Astrocyte (in vitro differentiated cells and primary cell): Measurements from ENCODE around the gene TMEM120B. TPM values are rescaled to one million over a fixed set of nuclear protein-coding genes. Genes with fewer than 3 reads are reported as not detected.
"Not testable (repeated sequence)": the region's sequence is repeated elsewhere in the genome, so short reads cannot be mapped to it uniquely, and the experiment has no call there.

Experiments
- DNase-seq: peaks from one replicate; pipeline ENCODE4 v3.0.0-alpha.2; 2010; ENCODE audit warnings: low read depth
- FAIRE-seq: peaks from 2 replicates; lab custom pipeline; 2011; peaks lifted over from hg19 to GRCh38; lab: Jason Lieb, UNC
- H2AFZ ChIP-seq: 2 replicates; pipeline ENCODE4 v1.6.0; 2012; ENCODE audit warnings: low read depth, low read length, inconsistent platforms
- H3K27ac ChIP-seq: 2 replicates; pipeline ENCODE4 v1.5.1; 2011; ENCODE audit warnings: low read depth, low read length, inconsistent platforms
- H3K27me3 ChIP-seq: 2 replicates; pipeline ENCODE4 v1.6.0; 2011; ENCODE audit warnings: low read length, inconsistent platforms; ENCODE audit not compliant: insufficient read depth
- H3K36me3 ChIP-seq: 2 replicates; pipeline ENCODE4 v1.5.1; 2011; ENCODE audit warnings: low read length, inconsistent platforms; ENCODE audit not compliant: insufficient read depth
- H3K4me1 ChIP-seq: 2 replicates; pipeline ENCODE4 v1.5.1; 2011; ENCODE audit warnings: low read length, inconsistent platforms; ENCODE audit not compliant: insufficient read depth
- H3K4me2 ChIP-seq: 2 replicates; pipeline ENCODE4 v1.6.0; 2012; ENCODE audit warnings: low read length, inconsistent platforms
- H3K4me3 ChIP-seq: 2 replicates; pipeline ENCODE4 v1.5.1; 2011; ENCODE audit warnings: low read depth, mild to moderate bottlenecking, low read length, inconsistent platforms; ENCODE audit not compliant: insufficient read depth
- H3K79me2 ChIP-seq: 2 replicates; pipeline ENCODE4 v1.6.0; 2012; ENCODE audit warnings: mild to moderate bottlenecking, low read length, inconsistent platforms; ENCODE audit not compliant: insufficient read depth
- H3K9ac ChIP-seq: 2 replicates; pipeline ENCODE4 v1.6.0; 2012; ENCODE audit warnings: mild to moderate bottlenecking, low read length, inconsistent platforms
- H3K9me3 ChIP-seq: 2 replicates; pipeline ENCODE4 v1.5.1; 2012; ENCODE audit warnings: low read depth, mild to moderate bottlenecking, low read length, inconsistent platforms; ENCODE audit not compliant: insufficient read depth
- H4K20me1 ChIP-seq: 2 replicates; pipeline ENCODE4 v1.6.0; 2012; ENCODE audit warnings: low read length, inconsistent platforms; ENCODE audit not compliant: insufficient read depth
- H3K27ac Mint-ChIP-seq: one replicate; pipeline ENCODE4 v1.8.0; 2021; ENCODE audit warnings: mild to moderate bottlenecking, mixed read lengths; ENCODE audit not compliant: unreplicated experiment
- H3K27me3 Mint-ChIP-seq: one replicate; pipeline ENCODE4 v1.8.0; 2021; ENCODE audit warnings: low read depth, mixed read lengths; ENCODE audit not compliant: unreplicated experiment
- H3K36me3 Mint-ChIP-seq: one replicate; pipeline ENCODE4 v1.8.0; 2021; ENCODE audit warnings: low read depth, mixed read lengths; ENCODE audit not compliant: unreplicated experiment
- H3K4me1 Mint-ChIP-seq: one replicate; pipeline ENCODE4 v1.8.0; 2021; ENCODE audit warnings: low read depth, mixed read lengths; ENCODE audit not compliant: unreplicated experiment
- H3K4me3 Mint-ChIP-seq: one replicate; pipeline ENCODE4 v1.8.0; 2021; ENCODE audit warnings: mild to moderate bottlenecking, moderate library complexity, mixed read lengths; ENCODE audit not compliant: unreplicated experiment
- H3K9me3 Mint-ChIP-seq: one replicate; pipeline ENCODE4 v1.8.0; 2021; ENCODE audit warnings: mild to moderate bottlenecking, mixed read lengths; ENCODE audit not compliant: unreplicated experiment
- EZH2 ChIP-seq: IDR thresholded peaks from 2 replicates; pipeline ENCODE4 v1.6.1; 2012; ENCODE audit warnings: mild to moderate bottlenecking, low read length, inconsistent platforms; ENCODE audit not compliant: insufficient read depth
- total RNA-seq: library from RNA; stranded (reverse); gene quantifications from 2 replicates; pipeline ENCODE4 v1.2.1, GENCODE V29; 2021
- TF ChIP-seq, protein P1 (sequence below): IDR thresholded peaks from 2 replicates; pipeline ENCODE4 v1.5.1; 2011; ENCODE audit warnings: low read depth, mild to moderate bottlenecking, inconsistent platforms, low read length, moderate library complexity; ENCODE audit not compliant: insufficient read depth

Gene TMEM120B
- total RNA-seq, 1 donor from 2014 or later, result 36.0 TPM

- TF ChIP-seq, protein P1, sequence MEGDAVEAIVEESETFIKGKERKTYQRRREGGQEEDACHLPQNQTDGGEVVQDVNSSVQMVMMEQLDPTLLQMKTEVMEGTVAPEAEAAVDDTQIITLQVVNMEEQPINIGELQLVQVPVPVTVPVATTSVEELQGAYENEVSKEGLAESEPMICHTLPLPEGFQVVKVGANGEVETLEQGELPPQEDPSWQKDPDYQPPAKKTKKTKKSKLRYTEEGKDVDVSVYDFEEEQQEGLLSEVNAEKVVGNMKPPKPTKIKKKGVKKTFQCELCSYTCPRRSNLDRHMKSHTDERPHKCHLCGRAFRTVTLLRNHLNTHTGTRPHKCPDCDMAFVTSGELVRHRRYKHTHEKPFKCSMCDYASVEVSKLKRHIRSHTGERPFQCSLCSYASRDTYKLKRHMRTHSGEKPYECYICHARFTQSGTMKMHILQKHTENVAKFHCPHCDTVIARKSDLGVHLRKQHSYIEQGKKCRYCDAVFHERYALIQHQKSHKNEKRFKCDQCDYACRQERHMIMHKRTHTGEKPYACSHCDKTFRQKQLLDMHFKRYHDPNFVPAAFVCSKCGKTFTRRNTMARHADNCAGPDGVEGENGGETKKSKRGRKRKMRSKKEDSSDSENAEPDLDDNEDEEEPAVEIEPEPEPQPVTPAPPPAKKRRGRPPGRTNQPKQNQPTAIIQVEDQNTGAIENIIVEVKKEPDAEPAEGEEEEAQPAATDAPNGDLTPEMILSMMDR, result no peak
- TF ChIP-seq EZH2, result no peak
- no peaks in the 10 kb centered on the region for H3K4me1 Mint-ChIP-seq
- H4K20me1 ChIP-seq, result no peaks in the 10 kb centered on the region
- H3K9ac ChIP-seq, result no peak overlapping the region
- H3K27me3 Mint-ChIP-seq, result peaks cover 2% of the 10 kb centered on the region
- DNase-seq (no peak), FAIRE-seq (no peak)
- no peak overlapping the region for H3K4me3 ChIP-seq
- no peak overlapping the region for H2AFZ ChIP-seq
- H3K4me2 ChIP-seq, result no peak overlapping the region
- H3K9me3 Mint-ChIP-seq, result no peaks in the 10 kb centered on the region
- peaks cover 5% of the 10 kb centered on the region for H3K4me1 ChIP-seq
- no peaks in the 10 kb centered on the region for H3K36me3 ChIP-seq
- H3K27me3 ChIP-seq, result no peaks in the 10 kb centered on the region
- no peak overlapping the region for H3K27ac ChIP-seq
- no peaks in the 10 kb centered on the region for H3K36me3 Mint-ChIP-seq
- H3K27ac Mint-ChIP-seq, result no peak overlapping the region
- no peak overlapping the region for H3K4me3 Mint-ChIP-seq
- no peaks in the 10 kb centered on the region for H3K9me3 ChIP-seq
- H3K79me2 ChIP-seq, result no peaks in the 10 kb centered on the region
Measured at GRCh38 chr12:121693155-121693687, 19.3 kb upstream of the TMEM120B start.

DNA sequence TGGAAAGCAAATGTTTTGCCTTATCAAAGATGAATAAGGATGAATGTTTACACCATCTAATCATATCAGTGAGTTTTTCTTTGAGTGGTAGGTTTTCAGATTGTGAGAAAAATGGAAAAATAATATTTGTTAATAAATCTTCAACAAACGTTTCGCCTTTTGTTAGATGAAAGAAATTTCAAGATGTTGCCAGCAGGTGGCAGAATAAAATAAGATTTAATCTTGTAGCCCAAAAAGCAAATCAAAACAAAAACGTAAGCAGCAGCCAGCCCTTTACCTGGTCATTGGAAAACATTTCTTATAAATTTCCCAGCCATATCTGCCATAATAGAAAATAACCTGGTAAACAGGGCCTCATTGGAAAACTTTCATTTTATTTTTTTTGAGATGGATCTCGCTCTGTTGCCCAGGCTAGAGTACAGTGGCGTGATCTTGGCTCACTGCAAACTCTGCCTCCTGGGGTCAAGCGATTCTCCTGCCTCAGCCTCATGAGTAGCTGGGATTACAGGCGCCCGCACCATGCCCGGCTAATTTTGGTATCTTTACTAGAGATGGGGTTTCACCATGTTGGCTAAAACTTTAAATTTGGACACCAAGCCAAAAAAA lies 15.4 kb upstream of the TMEM120B start:
- Histone ChIP-seq H2AFZ (no peak overlapping the region), H3K4me2 (no peak overlapping the region), H3K9ac (no peak overlapping the region), H3K36me3 (no peaks in the 10 kb centered on the region), H3K4me3 (no peak overlapping the region), H3K27ac (no peak overlapping the region), H3K4me1 (no peaks in the 10 kb centered on the region), H3K9me3 (no peaks in the 10 kb centered on the region), H3K27me3 (peaks cover 2% of the 10 kb centered on the region), H3K79me2 (no peaks in the 10 kb centered on the region), H4K20me1 (no peaks in the 10 kb centered on the region)
- FAIRE-seq (peak; percentile 5), DNase-seq (no peak)
- H3K9me3 Mint-ChIP-seq, result peaks cover under 1% of the 10 kb centered on the region
- H3K4me1 Mint-ChIP-seq, result no peaks in the 10 kb centered on the region
- TF ChIP-seq, protein P1, result peak; percentile 44
- no peak for TF ChIP-seq EZH2
- no peaks in the 10 kb centered on the region for H3K36me3 Mint-ChIP-seq
- H3K27me3 Mint-ChIP-seq, result peaks cover 4% of the 10 kb centered on the region
- H3K27ac Mint-ChIP-seq, result no peak overlapping the region
- H3K4me3 Mint-ChIP-seq, result no peak overlapping the region

DNA sequence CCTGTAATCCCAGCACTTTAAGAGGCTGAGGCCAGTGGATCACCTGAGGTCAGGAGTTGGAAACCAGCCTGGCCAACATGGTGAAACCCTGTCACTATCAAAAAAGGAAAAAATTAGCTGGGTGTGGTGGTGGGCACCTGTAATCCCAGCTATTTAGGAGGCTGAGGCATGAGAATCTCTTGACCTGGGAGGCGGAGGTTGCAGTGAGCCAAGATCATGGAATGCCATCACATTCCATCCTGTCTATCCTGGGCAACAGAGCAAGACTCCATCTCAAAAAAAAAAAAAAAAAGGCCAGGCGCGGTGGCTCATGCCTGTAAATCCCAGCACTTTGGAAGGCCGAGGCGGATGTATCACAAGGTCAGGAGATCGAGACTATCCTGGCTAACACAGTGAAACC lies 14.7 kb upstream of the TMEM120B start:
- H3K36me3 Mint-ChIP-seq, H2AFZ ChIP-seq, H3K4me1 Mint-ChIP-seq, H3K79me2 ChIP-seq, DNase-seq, H3K4me1 ChIP-seq, H3K9me3 ChIP-seq, H3K4me3 ChIP-seq, H3K36me3 ChIP-seq, FAIRE-seq, H3K9ac ChIP-seq, H3K27ac ChIP-seq, H3K4me3 Mint-ChIP-seq, H3K27ac Mint-ChIP-seq, H3K9me3 Mint-ChIP-seq, H3K27me3 Mint-ChIP-seq, H3K4me2 ChIP-seq, H4K20me1 ChIP-seq, H3K27me3 ChIP-seq: not testable (repeated sequence)
